ENCODE results near the gene REXO2.

The REXO2 gene

DNA sequence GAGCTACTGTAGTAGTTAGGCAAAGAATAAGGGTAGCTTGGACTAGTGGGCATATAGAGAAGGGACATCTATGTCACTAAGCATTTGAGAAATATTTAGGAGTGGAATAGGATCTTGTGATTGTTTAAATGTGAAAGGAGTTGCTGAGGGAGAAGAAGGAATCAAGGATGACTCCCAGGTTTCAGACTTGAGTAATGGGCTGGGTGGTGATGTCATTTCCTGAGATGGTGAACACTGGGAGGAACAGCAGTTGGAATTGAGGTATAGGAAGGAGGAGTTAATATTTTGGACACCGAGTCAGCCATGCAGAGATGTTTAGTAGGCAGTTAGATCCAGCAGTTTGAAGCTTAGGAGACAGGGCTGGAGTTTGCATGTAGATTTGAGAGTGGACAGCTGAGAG, 40.1 kb downstream of the REXO2 start:
- DNase-seq: no peak
- no peaks in the 10 kb centered on the region for H3K36me3 ChIP-seq
- TF ChIP-seq, protein P1, sequence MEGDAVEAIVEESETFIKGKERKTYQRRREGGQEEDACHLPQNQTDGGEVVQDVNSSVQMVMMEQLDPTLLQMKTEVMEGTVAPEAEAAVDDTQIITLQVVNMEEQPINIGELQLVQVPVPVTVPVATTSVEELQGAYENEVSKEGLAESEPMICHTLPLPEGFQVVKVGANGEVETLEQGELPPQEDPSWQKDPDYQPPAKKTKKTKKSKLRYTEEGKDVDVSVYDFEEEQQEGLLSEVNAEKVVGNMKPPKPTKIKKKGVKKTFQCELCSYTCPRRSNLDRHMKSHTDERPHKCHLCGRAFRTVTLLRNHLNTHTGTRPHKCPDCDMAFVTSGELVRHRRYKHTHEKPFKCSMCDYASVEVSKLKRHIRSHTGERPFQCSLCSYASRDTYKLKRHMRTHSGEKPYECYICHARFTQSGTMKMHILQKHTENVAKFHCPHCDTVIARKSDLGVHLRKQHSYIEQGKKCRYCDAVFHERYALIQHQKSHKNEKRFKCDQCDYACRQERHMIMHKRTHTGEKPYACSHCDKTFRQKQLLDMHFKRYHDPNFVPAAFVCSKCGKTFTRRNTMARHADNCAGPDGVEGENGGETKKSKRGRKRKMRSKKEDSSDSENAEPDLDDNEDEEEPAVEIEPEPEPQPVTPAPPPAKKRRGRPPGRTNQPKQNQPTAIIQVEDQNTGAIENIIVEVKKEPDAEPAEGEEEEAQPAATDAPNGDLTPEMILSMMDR (IDR thresholded peaks at IDR 0.05): no peak
- no peaks in the 10 kb centered on the region for H3K4me1 ChIP-seq
- intact Hi-C loops (cut with DNase I; ENCODE audit: low total_unique reads): no loop called here
- H3K27me3 ChIP-seq: no peaks in the 10 kb centered on the region
- no peak overlapping the region for H3K4me3 ChIP-seq
- H3K27ac ChIP-seq: no peak overlapping the region
- no peaks in the 10 kb centered on the region for H3K9me3 ChIP-seq

DNA sequence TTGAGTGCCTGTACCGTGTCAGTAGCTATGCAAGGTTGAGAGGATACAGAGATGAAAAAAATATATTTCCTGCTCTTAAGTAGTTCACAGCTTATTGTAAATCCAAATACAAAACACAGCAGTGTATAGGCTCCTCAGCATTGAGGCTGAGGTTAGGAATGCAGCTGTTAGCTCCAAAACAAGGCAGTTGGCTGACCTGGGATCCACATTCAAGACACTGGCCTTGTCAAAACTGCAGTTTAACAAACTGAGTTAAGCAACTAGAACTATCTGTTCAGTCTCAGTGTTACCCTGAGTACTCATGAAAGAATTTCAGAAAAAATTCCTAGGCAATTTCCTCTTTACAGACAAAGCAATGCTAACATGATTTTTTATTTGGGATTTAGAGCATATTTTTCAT, 42.8 kb downstream of the REXO2 start:
- intact Hi-C loops (cut with DNase I; ENCODE audit: low total_unique reads): no loop called here

DNA sequence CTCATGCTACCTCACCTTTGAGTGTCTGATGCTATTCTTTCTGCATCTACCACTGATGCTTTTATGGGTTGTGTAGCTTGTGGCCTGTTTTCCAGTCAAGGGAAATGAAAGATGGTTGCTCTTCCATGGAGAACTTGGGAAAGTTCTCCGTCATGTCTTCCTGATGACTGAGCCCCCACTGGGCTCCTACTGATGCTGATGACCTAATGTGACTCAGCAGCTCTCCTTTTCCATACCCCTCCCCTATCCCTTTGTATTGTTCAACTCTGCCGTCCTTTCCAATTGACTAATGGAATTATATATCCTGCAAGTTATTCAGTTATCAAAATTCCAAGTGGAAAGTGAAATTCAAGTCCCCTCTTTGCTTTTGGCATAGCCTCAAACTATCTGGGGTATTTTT, 44.7 kb downstream of the REXO2 start:
- no peaks in the 10 kb centered on the region for H3K4me1 ChIP-seq
- intact Hi-C loops (cut with DNase I; ENCODE audit: low total_unique reads): no loop called here
- H3K36me3 ChIP-seq: no peaks in the 10 kb centered on the region
- no peak overlapping the region for H3K27ac ChIP-seq
- DNase-seq: no peak
- no peak overlapping the region for H3K4me3 ChIP-seq
- no peaks in the 10 kb centered on the region for H3K9me3 ChIP-seq
- TF ChIP-seq, protein P1 (IDR thresholded peaks at IDR 0.05): no peak
- H3K27me3 ChIP-seq: no peaks in the 10 kb centered on the region

More for the DNA sequence above, 42.8 kb downstream of the REXO2 start:
- TF ChIP-seq, protein P1 (IDR thresholded peaks at IDR 0.05): no peak
- Histone ChIP-seq H3K27ac (no peak overlapping the region), H3K4me1 (no peaks in the 10 kb centered on the region), H3K27me3 (no peaks in the 10 kb centered on the region), H3K36me3 (no peaks in the 10 kb centered on the region), H3K4me3 (no peak overlapping the region), H3K9me3 (no peaks in the 10 kb centered on the region)
- no peak for DNase-seq

DNA sequence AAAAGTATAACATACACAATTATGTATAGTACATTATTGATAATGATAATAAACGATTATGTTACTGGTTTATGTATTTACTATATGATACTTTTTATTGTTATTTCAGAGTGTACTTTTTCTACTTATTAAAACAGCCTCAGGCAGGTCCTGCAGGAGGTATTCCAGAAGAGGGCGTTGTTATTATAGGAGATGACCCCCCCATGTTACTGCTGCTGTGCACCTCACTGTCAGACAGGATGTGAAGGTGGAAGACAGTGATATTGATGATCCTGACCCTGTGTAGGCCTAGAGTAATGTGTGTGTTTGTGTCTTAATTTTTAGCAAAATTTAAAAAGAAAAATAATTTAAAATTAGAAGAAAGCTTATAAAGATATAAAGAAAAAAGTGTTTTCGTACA, 57.6 kb downstream of the REXO2 start:
- no peak overlapping the region for H3K4me3 ChIP-seq
- TF ChIP-seq, protein P1 (IDR thresholded peaks at IDR 0.05): no peak
- H3K36me3 ChIP-seq: no peaks in the 10 kb centered on the region
- H3K9me3 ChIP-seq: peaks cover 0 to 4% (median 0%) of the 10 kb centered on the region in 3 donors
- no peak for DNase-seq
- H3K4me1 ChIP-seq: no peaks in the 10 kb centered on the region
- no peaks in the 10 kb centered on the region for H3K27me3 ChIP-seq
- H3K27ac ChIP-seq: no peak overlapping the region
- intact Hi-C loops (cut with DNase I; ENCODE audit: low total_unique reads): no loop called here

DNA sequence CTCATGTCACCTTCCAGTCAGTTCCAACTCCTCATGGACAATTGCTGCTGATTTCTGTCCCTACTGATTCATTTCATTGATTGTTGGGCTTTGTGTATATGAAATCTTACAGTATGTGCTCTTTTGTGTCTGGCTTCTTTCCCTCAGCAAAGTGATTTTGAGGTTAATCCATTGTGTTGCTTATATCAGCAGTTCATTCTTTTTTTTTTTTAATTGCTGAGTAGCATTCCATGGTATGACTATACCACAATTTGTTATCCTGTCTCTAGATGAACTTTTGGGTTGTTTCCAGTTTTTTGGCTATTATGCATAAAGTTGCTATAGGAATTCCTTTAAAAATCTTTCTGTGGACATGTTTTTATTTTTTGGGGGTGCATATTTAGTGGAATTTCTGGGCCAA, 60.5 kb downstream of the REXO2 start:
- H3K27ac ChIP-seq: no peak overlapping the region
- intact Hi-C loops (cut with DNase I; ENCODE audit: low total_unique reads): no loop called here
- H3K36me3 ChIP-seq: no peaks in the 10 kb centered on the region
- TF ChIP-seq, protein P1 (IDR thresholded peaks at IDR 0.05): no peak
- no peaks in the 10 kb centered on the region for H3K9me3 ChIP-seq
- DNase-seq: no peak
- H3K27me3 ChIP-seq: no peaks in the 10 kb centered on the region
- no peaks in the 10 kb centered on the region for H3K4me1 ChIP-seq
- no peak overlapping the region for H3K4me3 ChIP-seq

All from tibial artery (tissue), 4 donors.